ENCODE data around the gene SMU1. TPM values are rescaled to one million over a fixed set of nuclear protein-coding genes. Genes with fewer than 3 reads are reported as not detected.

SMU1 gene
- total RNA-seq, 1 donor from 2014 or later: 31.1 TPM

GRCh38 chr9:33046061-33046460, 30.4 kb downstream of the SMU1 start:
- DNase-seq (ENCODE audit: low spot score): no peak

DNA sequence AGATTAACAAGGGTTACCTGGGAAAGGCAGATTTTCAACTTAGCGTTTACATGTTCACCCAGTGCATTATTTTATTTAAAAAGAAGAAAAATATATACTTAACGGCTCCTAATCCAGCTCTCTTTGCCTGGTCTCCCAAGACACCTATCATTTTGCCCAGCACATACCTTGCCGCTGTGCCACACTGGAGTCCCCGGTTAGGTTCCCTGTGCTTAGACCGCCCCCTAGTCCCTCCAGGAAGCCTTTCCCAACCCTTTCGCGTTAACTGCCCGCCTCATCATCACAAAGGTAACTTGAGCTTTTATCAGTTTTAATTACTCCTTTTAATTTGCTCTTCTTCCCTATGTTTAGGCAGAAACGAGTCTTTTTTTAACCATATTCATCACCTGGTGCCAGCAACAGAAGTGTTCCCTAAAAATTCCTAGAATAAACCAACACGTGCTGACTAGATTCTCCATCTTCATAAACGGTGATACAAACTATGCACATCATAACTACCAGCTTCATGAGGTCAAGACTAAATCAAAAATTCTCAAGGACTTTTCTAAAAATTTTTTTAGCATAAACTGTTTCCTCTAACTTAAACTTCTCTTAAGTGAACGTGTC, 31.7 kb downstream of the SMU1 start:
- DNase-seq (ENCODE audit: low spot score): peak; percentile 48

GRCh38 chr9:33044162-33044673, 32.3 kb downstream of the SMU1 start:
- DNase-seq (ENCODE audit: low spot score): peak; percentile 94

DNA sequence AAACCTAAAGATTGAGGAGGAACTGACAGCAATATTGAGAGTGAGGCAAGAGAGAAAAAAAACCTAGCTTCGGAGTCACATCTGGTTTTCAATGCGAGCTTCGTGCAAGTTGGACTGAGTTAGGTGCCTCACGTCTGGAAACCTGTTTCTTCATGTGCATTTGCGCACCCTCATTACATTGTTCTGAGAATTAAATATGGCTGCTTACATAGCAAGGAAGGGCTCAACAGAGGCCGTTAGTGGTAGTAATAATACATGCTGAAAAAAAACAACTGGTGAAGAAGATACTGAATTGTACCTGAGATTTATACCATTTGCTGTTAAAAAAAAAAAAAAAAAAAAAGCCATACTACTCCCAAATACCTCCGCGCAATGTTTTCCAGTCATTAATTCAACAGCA, 32.8 kb downstream of the SMU1 start:
- DNase-seq (ENCODE audit: low spot score): peak; percentile 9

DNA sequence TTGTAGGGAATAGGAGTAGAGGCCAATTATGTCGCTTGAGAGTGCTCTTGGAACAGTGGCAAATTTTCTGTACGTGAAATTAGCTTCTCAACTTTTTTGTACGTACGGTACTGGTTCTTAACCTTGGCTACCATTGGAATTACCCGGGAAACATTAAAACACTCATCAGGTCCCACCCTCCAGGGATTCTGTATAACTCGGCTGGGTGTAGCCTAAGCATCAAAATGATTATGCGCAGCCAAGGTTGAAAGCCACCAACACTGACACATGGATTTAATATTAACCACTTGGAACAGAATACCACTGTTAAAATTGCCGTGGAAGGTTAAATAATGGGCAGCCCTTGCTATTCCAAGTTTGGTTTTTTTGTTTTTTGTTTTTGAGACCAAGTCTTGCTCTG, 34.0 kb downstream of the SMU1 start:
- no peak for DNase-seq (ENCODE audit: low spot score)

- no peak for DNase-seq (ENCODE audit: low spot score)
Observed at GRCh38 chr9:33041432-33042188, 34.9 kb downstream of the SMU1 start.

GRCh38 chr9:33040792-33041431, 35.6 kb downstream of the SMU1 start:
- no peak for DNase-seq (ENCODE audit: low spot score)

GRCh38 chr9:33032865-33033264, 43.6 kb downstream of the SMU1 start:
- no peak for DNase-seq (ENCODE audit: low spot score)

DNA sequence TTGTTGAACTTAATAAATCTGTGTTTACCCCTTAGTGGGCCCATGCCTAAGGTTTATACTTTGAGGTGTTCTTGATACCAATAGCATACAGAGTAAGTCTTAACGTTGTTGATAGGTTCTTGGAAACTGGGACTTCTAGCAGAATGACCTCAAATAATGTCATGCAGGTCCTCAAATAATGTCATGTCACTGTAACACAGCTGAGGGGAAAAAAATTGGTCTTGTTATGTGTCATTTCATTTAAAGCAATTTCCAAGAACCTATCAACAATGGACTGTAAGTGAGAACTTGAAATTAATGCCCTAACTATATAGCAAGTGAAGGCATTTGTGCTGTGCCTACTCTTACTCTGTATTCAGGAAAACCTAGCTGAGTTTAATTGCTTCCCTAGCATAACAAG, 44.2 kb downstream of the SMU1 start:
- DNase-seq (ENCODE audit: low spot score): no peak

DNA sequence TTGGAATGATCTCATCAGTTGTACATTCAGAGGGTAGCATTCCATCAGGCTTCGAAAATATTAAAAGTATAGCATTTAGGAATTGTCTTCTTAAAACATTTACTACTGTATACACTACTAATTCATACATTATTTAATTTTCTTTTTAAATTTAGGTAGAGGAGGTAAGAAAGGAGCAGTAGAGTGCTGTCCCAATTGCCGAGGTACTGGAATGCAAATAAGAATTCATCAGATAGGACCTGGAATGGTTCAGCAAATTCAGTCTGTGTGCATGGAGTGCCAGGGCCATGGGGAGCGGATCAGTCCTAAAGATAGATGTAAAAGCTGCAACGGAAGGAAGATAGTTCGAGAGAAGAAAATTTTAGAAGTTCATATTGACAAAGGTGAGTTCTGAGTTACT, 46.2 kb downstream of the SMU1 start:
- no peak for DNase-seq (ENCODE audit: low spot score)

GRCh38 chr9:33029231-33029786, 47.2 kb downstream of the SMU1 start:
- no peak for DNase-seq (ENCODE audit: low spot score)

- peak; percentile 74 for DNase-seq (ENCODE audit: low spot score)
Observed at GRCh38 chr9:33025572-33026342, 50.7 kb downstream of the SMU1 start.

DNA sequence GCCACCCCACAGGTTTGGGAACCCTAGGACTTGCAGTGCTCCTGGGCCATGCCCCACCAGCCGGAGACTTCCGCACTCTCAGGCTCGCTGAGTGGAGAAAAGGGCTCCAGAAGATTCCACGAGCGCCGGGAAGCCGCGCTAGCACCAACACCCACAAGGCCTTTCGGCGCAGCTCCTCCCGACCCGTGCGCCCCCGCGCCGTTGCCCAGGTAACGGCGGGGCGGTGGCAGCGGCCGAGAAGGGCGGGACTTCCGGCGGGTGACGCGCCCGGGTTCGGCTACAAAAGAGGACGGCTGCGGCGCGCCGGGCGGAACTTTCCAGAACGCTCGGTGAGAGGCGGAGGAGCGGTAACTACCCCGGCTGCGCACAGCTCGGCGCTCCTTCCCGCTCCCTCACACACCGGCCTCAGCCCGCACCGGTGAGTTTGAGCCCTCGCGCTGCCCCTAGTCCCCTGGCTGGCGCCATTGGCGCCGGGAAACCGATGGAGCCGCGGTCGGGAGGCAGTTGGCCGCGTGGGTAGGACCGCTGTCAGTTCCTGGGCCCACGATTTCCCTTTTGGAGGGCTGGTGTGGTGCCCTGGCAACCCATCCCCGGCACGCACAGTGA, 51.4 kb downstream of the SMU1 start, which contains the start of gene DNAJA1:
DNAJA1 (plus strand) TSS at position 308 of the 606 bp plus-strand sequence. CDS start 1,212 bp downstream, outside the sequence.
- DNase-seq (ENCODE audit: low spot score): peak; percentile 98

- no peak for DNase-seq (ENCODE audit: low spot score)
Observed at GRCh38 chr9:33024126-33024965, 52.1 kb downstream of the SMU1 start.

GRCh38 chr9:33023661-33024060, 52.8 kb downstream of the SMU1 start:
- DNase-seq (ENCODE audit: low spot score): no peak

- no peak for DNase-seq (ENCODE audit: low spot score)
Observed at GRCh38 chr9:33022755-33023154, 53.7 kb downstream of the SMU1 start.

GRCh38 chr9:33022303-33022702, 54.2 kb downstream of the SMU1 start:
- no peak for DNase-seq (ENCODE audit: low spot score)

GRCh38 chr9:33019797-33020196, 56.7 kb downstream of the SMU1 start:
- DNase-seq (ENCODE audit: low spot score): no peak

GRCh38 chr9:33017283-33018041, 59.0 kb downstream of the SMU1 start:
- no peak for DNase-seq (ENCODE audit: low spot score)
